Mucosa of descending colon (tissue), 3 donors: ENCODE results near the gene USP35. TPM values are rescaled to one million over a fixed set of nuclear protein-coding genes. Genes with fewer than 3 reads are reported as not detected.
A peak's percentile ranks its signal among the peaks of the same experiment; 100 is the strongest.

Source experiments
- ATAC-seq: fragments of 200-7000 bp; cut with Tn5 transposase; one replicate; pipeline ENCODE4 v1.9.1; 2020; ENCODE audit warnings: mild to moderate bottlenecking, moderate library complexity
- DNase-seq, 3 donors: peaks; one replicate each; pipeline ENCODE4 v3.0.0-alpha.2; 2020
- H3K36me3 ChIP-seq: fragments of 200-600 bp; one replicate; pipeline ENCODE4 v1.8.0; 2021; ENCODE audit warnings: low read depth, mild to moderate bottlenecking
- H3K4me1 ChIP-seq: fragments of 200-600 bp; one replicate; pipeline ENCODE4 v1.8.0; 2021; ENCODE audit warnings: low read depth, mild to moderate bottlenecking
- H3K4me3 ChIP-seq: fragments of 200-600 bp; one replicate; pipeline ENCODE4 v1.8.0; 2021; ENCODE audit warnings: mild to moderate bottlenecking
- H3K9me3 ChIP-seq: fragments of 200-600 bp; one replicate; pipeline ENCODE4 v1.8.0; 2021; ENCODE audit warnings: mild to moderate bottlenecking
- intact Hi-C, 2 donors: fragments of 100-400 bp; cut with DNase I in 1 of 2; cut with micrococcal nuclease in 1 of 2; formaldehyde crosslinking; loops; one replicate each; pipeline versions ENCODE4 v1.11.0 to v1.11.1; 2022; cut with DNase I, micrococcal nuclease
- total RNA-seq, 3 donors: library from RNA; stranded (reverse); fragmentation: NEBNext Ultra II Directional in 2 of 3; extraction: Animal tissue kit (Norgen Biotek cat#: 25700) in 2 of 3; gene quantifications; one replicate each; pipeline versions ENCODE4 v1.2.1 to v1.2.4, GENCODE V29; 2021 to 2023
- TF ChIP-seq, protein P1 (sequence below): fragments of 200-600 bp; IDR thresholded peaks from one replicate; pipeline ENCODE4 v1.8.0; 2022; ENCODE audit warnings: antibody characterized with exemption, mild to moderate bottlenecking
- donor health status: DM: no; HTN: no; CAD: no; lungs with moderate emphysema.
- donor health status: DM: no; HTN: no; CAD: no.
- donor health status: DM: no; HTN: yes; CAD: no.

USP35 gene
- total RNA-seq, 3 donors from 2014 or later = 3.9 to 11.1 (median 4.9) TPM

- H3K36me3 ChIP-seq = no peaks in the 10 kb centered on the region
- H3K9me3 ChIP-seq = no peaks in the 10 kb centered on the region
- TF ChIP-seq, protein P1, sequence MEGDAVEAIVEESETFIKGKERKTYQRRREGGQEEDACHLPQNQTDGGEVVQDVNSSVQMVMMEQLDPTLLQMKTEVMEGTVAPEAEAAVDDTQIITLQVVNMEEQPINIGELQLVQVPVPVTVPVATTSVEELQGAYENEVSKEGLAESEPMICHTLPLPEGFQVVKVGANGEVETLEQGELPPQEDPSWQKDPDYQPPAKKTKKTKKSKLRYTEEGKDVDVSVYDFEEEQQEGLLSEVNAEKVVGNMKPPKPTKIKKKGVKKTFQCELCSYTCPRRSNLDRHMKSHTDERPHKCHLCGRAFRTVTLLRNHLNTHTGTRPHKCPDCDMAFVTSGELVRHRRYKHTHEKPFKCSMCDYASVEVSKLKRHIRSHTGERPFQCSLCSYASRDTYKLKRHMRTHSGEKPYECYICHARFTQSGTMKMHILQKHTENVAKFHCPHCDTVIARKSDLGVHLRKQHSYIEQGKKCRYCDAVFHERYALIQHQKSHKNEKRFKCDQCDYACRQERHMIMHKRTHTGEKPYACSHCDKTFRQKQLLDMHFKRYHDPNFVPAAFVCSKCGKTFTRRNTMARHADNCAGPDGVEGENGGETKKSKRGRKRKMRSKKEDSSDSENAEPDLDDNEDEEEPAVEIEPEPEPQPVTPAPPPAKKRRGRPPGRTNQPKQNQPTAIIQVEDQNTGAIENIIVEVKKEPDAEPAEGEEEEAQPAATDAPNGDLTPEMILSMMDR = no peak
- ATAC-seq (no peak), DNase-seq (no peak)
- no peak overlapping the region for H3K4me3 ChIP-seq
- H3K4me1 ChIP-seq = no peaks in the 10 kb centered on the region
- intact Hi-C loops = loop anchor here in 1 of 2 donors (10.0 kb wide), 1 partner anchor 340 kb away; no protein-coding TSS in a partner anchor
Observed at GRCh38 chr11:78224506-78224905, 35.8 kb downstream of the USP35 start.

- intact Hi-C loops = loop anchor here in 1 of 2 donors (10.0 kb wide), 1 partner anchor 340 kb away; no protein-coding TSS in a partner anchor
- TF ChIP-seq, protein P1 = no peak
- no peaks in the 10 kb centered on the region for H3K4me1 ChIP-seq
- no peak for DNase-seq
- no peak for ATAC-seq
- H3K36me3 ChIP-seq = no peaks in the 10 kb centered on the region
- no peaks in the 10 kb centered on the region for H3K9me3 ChIP-seq
- no peak overlapping the region for H3K4me3 ChIP-seq
Observed at GRCh38 chr11:78224906-78225420, 36.2 kb downstream of the USP35 start.

DNA sequence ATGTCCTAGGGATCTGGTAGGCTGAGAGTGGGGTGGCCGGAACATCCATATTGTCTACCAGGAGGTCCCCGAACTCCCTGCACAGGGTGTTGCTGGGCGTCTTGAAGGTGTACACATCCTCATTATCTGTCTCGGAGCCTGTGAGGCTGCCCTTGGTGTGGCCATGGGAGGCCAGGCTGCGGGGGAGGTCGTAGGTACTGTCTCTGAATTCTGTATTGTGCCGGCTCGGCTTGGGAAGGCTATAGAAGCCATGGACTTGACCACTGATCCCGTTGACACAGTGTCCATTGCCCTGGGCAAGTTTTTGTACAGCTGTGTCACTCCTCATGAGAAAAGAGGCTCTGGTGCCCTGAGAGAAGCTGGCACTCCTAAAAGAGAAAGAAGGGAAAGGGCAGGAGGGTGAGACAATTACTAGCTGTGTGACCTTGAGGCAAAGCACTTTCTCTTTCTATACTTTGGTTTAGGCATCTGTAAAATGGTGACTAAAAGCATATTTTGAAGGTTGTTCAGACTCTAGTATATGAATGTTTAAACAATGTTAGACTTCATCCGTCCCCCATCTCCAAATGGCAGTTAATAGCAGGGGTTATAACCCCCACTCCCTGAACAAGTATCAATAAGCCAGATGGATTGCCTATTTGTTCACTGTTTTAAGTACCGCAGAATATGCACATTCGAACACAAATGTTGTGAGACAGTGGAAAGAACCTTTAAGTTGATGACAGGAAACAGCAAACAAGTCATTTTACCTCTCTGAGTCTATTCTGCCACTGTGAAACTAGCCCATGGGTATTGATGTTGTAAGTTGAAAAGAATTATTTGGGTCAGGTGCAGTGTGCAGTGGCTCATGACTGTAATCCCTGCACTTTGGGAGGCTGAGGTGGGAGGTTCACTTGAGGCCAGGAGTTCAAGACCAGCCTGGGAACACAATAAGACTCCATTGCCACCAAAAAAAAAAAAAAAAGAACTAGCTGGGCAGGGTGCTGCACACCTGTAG lies 38.3 kb downstream of the USP35 start:
- DNase-seq (no peak), ATAC-seq (no peak)
- Histone ChIP-seq H3K4me3 (no peak overlapping the region), H3K9me3 (no peaks in the 10 kb centered on the region), H3K4me1 (no peaks in the 10 kb centered on the region), H3K36me3 (no peaks in the 10 kb centered on the region)
- TF ChIP-seq, protein P1 = no peak
- intact Hi-C loops = loop anchor here in 1 of 2 donors (10.0 kb wide), 1 partner anchor 338 kb away; no protein-coding TSS in a partner anchor

GRCh38 chr11:78227921-78228320 lies 39.2 kb downstream of the USP35 start:
- intact Hi-C loops = loop anchor here in 1 of 2 donors (10.0 kb wide), 1 partner anchor 337 kb away; no protein-coding TSS in a partner anchor

GRCh38 chr11:78228467-78228866 lies 39.7 kb downstream of the USP35 start:
- Histone ChIP-seq H3K4me1 (no peaks in the 10 kb centered on the region), H3K9me3 (no peaks in the 10 kb centered on the region), H3K36me3 (no peaks in the 10 kb centered on the region), H3K4me3 (no peak overlapping the region)
- TF ChIP-seq, protein P1 = peak; percentile 17
- DNase-seq (peak in 1 of 3 donors; percentile 68), ATAC-seq (peak; percentile 89)
- intact Hi-C loops = loop anchor here in 1 of 2 donors (10.0 kb wide), 1 partner anchor 336 kb away; no protein-coding TSS in a partner anchor

More at GRCh38 chr11:78227921-78228320, 39.2 kb downstream of the USP35 start:
- H3K4me3 ChIP-seq = no peak overlapping the region
- TF ChIP-seq, protein P1 = no peak
- no peaks in the 10 kb centered on the region for H3K36me3 ChIP-seq
- no peaks in the 10 kb centered on the region for H3K4me1 ChIP-seq
- no peak for ATAC-seq
- H3K9me3 ChIP-seq = no peaks in the 10 kb centered on the region
- DNase-seq = no peak
